Neural cell (in vitro differentiated cells): Measurements from ENCODE around the gene GID4. TPM values are rescaled to one million over a fixed set of nuclear protein-coding genes. Genes with fewer than 3 reads are reported as not detected.

Experiments
- H2AFZ ChIP-seq: fragments of 200-600, 300-800 bp; sonication (generic), shearing (Covaris generic); 2 replicates; pipeline ENCODE4 v1.6.0; 2014; ENCODE audit warnings: low read depth, mild to moderate bottlenecking, antibody characterized with exemption, low read length, moderate library complexity
- H3F3A ChIP-seq: fragments of 200-600 bp; shearing (Covaris generic); 2 replicates; pipeline ENCODE4 v1.6.1; 2016; ENCODE audit warnings: mild to moderate bottlenecking, moderate library complexity, mixed read lengths, antibody characterized with exemption, low read length; ENCODE audit not compliant: insufficient read depth, poor library complexity, severe bottlenecking
- H3K27ac ChIP-seq: fragments of 200-600, 300-800 bp; sonication (generic), shearing (Covaris generic); 2 replicates; pipeline ENCODE4 v1.5.1; 2014; ENCODE audit warnings: mild to moderate bottlenecking, low read length, moderate library complexity
- H3K27me3 ChIP-seq: fragments of 300-800, 200-600 bp; sonication (generic), shearing (Covaris generic); 2 replicates; pipeline ENCODE4 v1.6.0; 2014; ENCODE audit warnings: mild to moderate bottlenecking, low read depth, low read length, moderate library complexity; ENCODE audit not compliant: insufficient read depth
- H3K36me3 ChIP-seq: fragments of 300-800, 200-600 bp; sonication (generic), shearing (Covaris generic); 2 replicates; pipeline ENCODE4 v1.5.1; 2014; ENCODE audit warnings: mild to moderate bottlenecking, antibody characterized with exemption, low read length, moderate library complexity; ENCODE audit not compliant: insufficient read depth
- H3K4me2 ChIP-seq: fragments of 300-800, 200-600 bp; sonication (generic), shearing (Covaris generic); 2 replicates; pipeline ENCODE4 v1.6.0; 2014; ENCODE audit warnings: mild to moderate bottlenecking, low read length
- H3K4me3 ChIP-seq: fragments of 300-800, 200-600 bp; sonication (generic), shearing (Covaris generic); 2 replicates; pipeline ENCODE4 v1.5.1; 2014; ENCODE audit warnings: mild to moderate bottlenecking, low read length, moderate library complexity
- H3K79me2 ChIP-seq: fragments of 200-600 bp; shearing (Covaris generic); replicated peaks from 2 replicates; pipeline ENCODE4 v1.6.0; 2014; ENCODE audit warnings: mild to moderate bottlenecking, low read length, moderate library complexity; ENCODE audit not compliant: insufficient read depth
- H3K9ac ChIP-seq: fragments of 300-800, 200-600 bp; sonication (generic), shearing (Covaris generic); 2 replicates; pipeline ENCODE4 v1.6.1; 2016; ENCODE audit warnings: mild to moderate bottlenecking, low read length, mixed read lengths
- H3K9me2 ChIP-seq: fragments of 200-600 bp; shearing (Covaris generic); 2 replicates; pipeline ENCODE4 v1.6.1; 2016; ENCODE audit warnings: mild to moderate bottlenecking, low read length, mixed read lengths; ENCODE audit not compliant: insufficient read depth
- H3K9me3 ChIP-seq: fragments of 200-600, 300-800 bp; sonication (generic), shearing (Covaris generic); 2 replicates; pipeline ENCODE4 v1.6.1; 2016; ENCODE audit warnings: mild to moderate bottlenecking, mixed run types, low read length, moderate library complexity, mixed read lengths
- H4K20me1 ChIP-seq: fragments of 200-600 bp; shearing (Covaris generic); 2 replicates; pipeline ENCODE4 v1.6.1; 2016; ENCODE audit warnings: mild to moderate bottlenecking, mixed run types; ENCODE audit not compliant: insufficient read depth
- EP300 ChIP-seq: fragments of 450-650 bp; conservative IDR thresholded peaks from 2 replicates; pipeline ENCODE4 v1.6.1; 2014; ENCODE audit warnings: antibody characterized with exemption, mild to moderate bottlenecking, moderate library complexity; ENCODE audit not compliant: poor library complexity, severe bottlenecking
- EZH2 ChIP-seq: fragments of 200-600, 300-800 bp; shearing (Covaris generic), sonication (generic); IDR thresholded peaks from 2 replicates; pipeline ENCODE4 v1.6.1; 2014; ENCODE audit warnings: antibody characterized with exemption, low read length, borderline replicate concordance, mild to moderate bottlenecking; ENCODE audit not compliant: insufficient read depth, poor library complexity, severe bottlenecking
- MXI1 ChIP-seq: fragments of 450-650 bp; conservative IDR thresholded peaks from 2 replicates; pipeline ENCODE4 v1.6.1; 2014; ENCODE audit warnings: antibody characterized with exemption, mild to moderate bottlenecking; ENCODE audit not compliant: poor library complexity, severe bottlenecking
- POLR2AphosphoS5 ChIP-seq: IDR thresholded peaks from 2 replicates; pipeline ENCODE4 v1.6.1; 2012
- RAD21 ChIP-seq: fragments of 450-650 bp; conservative IDR thresholded peaks from 2 replicates; pipeline ENCODE4 v1.6.1; 2014; ENCODE audit warnings: antibody characterized with exemption, mild to moderate bottlenecking, moderate library complexity
- SMC3 ChIP-seq: fragments of 450-650 bp; conservative IDR thresholded peaks from 2 replicates; pipeline ENCODE4 v1.6.1; 2014; ENCODE audit warnings: antibody characterized with exemption, mild to moderate bottlenecking, moderate library complexity; ENCODE audit not compliant: poor library complexity
- TAF1 ChIP-seq: IDR thresholded peaks from 2 replicates; pipeline ENCODE4 v1.6.1; 2012; ENCODE audit warnings: low read depth
- polyA plus RNA-seq: library from polyadenylated mRNA; depleted of rRNA; stranded (reverse); fragments of >200 nt; gene quantifications from 2 replicates; pipeline ENCODE4 v1.2.3, GENCODE V29; 2014
- TF ChIP-seq, protein P1 (sequence below): fragments of 450-650 bp; IDR thresholded peaks from 2 replicates; pipeline ENCODE4 v1.5.1; 2014; ENCODE audit warnings: antibody characterized with exemption, mild to moderate bottlenecking, moderate library complexity; ENCODE audit not compliant: poor library complexity, severe bottlenecking
- TF ChIP-seq, protein P2 (sequence below): IDR thresholded peaks from 2 replicates; pipeline ENCODE4 v1.6.1; 2012; ENCODE audit warnings: borderline replicate concordance

The GID4 gene
- polyA plus RNA-seq, 1 donor from 2014 or later = 4.9 TPM

DNA sequence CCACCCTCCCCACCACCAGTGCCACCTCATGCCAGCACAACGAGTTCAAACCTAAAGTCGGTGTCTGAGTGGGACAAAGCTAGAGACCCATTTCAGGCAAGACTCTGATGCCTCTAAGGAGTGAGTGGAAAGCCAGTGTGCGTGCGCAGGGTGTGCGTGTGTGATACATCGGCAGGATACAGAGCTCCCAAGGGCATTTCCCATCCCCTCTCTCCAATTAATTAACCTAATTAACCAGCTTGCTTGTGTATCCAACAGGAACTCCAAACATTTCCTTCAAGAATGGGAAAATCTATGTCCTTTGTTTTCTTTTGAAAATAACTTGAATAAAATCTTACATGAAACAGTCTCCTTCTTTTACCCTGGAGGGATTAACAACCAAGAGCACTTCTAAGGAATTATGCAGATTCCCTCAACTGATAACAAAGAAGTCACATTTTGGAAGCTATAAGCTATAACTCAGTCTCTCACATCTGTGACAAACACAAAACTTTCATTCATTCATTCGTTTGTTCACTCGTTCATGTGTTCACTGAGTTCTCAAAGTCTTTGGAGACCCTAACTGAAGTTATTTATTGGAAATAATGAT is 10.2 kb upstream of the GID4 start:
- no peak overlapping the region for H3K27ac ChIP-seq
- no peak overlapping the region for H3K4me2 ChIP-seq
- no peak overlapping the region for H3K9ac ChIP-seq
- H3K36me3 ChIP-seq = peaks cover 10% of the 10 kb centered on the region
- no peaks in the 10 kb centered on the region for H3K9me2 ChIP-seq
- H4K20me1 ChIP-seq = no peaks in the 10 kb centered on the region
- H3K9me3 ChIP-seq = no peaks in the 10 kb centered on the region
- no peak overlapping the region for H3K4me3 ChIP-seq
- no peaks in the 10 kb centered on the region for H3F3A ChIP-seq
- H3K27me3 ChIP-seq = no peaks in the 10 kb centered on the region
- no peak for TF ChIP-seq TAF1
- TF ChIP-seq EZH2 = no peak
- no peak for TF ChIP-seq SMC3
- no peak for TF ChIP-seq EP300
- H2AFZ ChIP-seq = no peak overlapping the region
- peaks cover 8% of the 10 kb centered on the region for H3K79me2 ChIP-seq

DNA sequence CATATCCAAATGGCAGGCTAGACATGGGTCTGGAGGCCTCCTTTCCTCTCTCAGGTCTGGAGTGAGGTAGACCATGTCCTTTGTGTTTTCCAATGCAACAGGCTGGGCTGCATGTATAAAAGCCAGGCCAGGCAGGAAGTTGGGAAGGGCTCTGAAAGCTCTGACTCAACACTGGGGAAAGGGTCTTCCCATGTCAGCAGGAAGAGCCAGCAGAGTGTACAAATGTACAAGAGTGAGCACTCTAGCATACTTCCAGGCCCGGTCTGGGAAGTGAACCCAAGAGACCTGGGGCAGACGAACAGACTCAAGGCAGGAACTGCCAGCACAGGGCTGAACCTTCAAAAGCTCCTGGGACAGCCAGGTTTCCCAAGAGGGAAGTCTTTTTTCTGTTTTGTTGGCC is 7.3 kb upstream of the GID4 start:
- H3K4me3 ChIP-seq = no peak overlapping the region
- no peak overlapping the region for H2AFZ ChIP-seq
- no peaks in the 10 kb centered on the region for H3K9me3 ChIP-seq
- TF ChIP-seq MXI1 (no peak), SMC3 (no peak), EP300 (no peak), POLR2AphosphoS5 (no peak), EZH2 (no peak)
- TF ChIP-seq, protein P1, sequence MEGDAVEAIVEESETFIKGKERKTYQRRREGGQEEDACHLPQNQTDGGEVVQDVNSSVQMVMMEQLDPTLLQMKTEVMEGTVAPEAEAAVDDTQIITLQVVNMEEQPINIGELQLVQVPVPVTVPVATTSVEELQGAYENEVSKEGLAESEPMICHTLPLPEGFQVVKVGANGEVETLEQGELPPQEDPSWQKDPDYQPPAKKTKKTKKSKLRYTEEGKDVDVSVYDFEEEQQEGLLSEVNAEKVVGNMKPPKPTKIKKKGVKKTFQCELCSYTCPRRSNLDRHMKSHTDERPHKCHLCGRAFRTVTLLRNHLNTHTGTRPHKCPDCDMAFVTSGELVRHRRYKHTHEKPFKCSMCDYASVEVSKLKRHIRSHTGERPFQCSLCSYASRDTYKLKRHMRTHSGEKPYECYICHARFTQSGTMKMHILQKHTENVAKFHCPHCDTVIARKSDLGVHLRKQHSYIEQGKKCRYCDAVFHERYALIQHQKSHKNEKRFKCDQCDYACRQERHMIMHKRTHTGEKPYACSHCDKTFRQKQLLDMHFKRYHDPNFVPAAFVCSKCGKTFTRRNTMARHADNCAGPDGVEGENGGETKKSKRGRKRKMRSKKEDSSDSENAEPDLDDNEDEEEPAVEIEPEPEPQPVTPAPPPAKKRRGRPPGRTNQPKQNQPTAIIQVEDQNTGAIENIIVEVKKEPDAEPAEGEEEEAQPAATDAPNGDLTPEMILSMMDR = no peak
- no peak overlapping the region for H3K27ac ChIP-seq
- H3K79me2 ChIP-seq = peaks cover 12% of the 10 kb centered on the region
- H4K20me1 ChIP-seq = no peaks in the 10 kb centered on the region
- no peaks in the 10 kb centered on the region for H3K9me2 ChIP-seq
- no peaks in the 10 kb centered on the region for H3K27me3 ChIP-seq
- no peak overlapping the region for H3K4me2 ChIP-seq
- H3K9ac ChIP-seq = no peak overlapping the region
- H3K36me3 ChIP-seq = no peaks in the 10 kb centered on the region
- no peaks in the 10 kb centered on the region for H3F3A ChIP-seq

DNA sequence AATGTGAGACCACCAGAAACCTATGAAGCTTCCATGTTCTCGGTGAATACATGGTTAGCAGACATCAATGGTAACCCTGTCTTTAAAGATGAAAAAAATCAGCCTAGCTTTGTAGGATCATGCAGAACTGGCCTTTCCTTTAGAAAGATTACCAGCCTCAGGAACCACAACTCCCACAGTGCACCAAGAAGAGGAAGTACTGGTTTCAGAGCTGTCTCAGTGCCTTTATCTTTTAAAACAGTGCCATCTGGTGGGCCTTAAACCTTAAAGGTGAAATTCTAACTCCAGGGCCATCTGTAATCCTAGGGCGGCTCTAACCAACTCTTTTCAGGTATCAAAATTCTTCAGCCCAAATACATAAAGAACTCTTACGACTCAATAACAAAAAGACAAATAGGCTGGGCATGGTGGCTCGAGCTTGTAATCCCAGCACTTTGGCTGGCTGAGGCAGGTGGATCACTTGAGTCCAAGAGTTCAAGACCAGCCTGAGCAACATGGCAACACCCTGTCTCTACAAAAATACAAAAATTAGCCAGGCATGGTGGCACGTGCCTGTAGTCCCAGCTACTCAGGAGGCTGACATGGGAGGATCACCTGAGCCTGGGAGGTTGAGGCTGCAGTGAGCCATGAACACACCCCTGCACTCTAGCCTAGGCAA is 5.6 kb upstream of the GID4 start:
- no peak overlapping the region for H3K27ac ChIP-seq
- peaks cover 27% of the 10 kb centered on the region for H3K79me2 ChIP-seq
- no peaks in the 10 kb centered on the region for H3K27me3 ChIP-seq
- H3K9ac ChIP-seq = no peak overlapping the region
- H3K36me3 ChIP-seq = no peaks in the 10 kb centered on the region
- no peaks in the 10 kb centered on the region for H3K9me3 ChIP-seq
- H4K20me1 ChIP-seq = no peaks in the 10 kb centered on the region
- H3K4me2 ChIP-seq = no peak overlapping the region
- TF ChIP-seq TAF1 (no peak), POLR2AphosphoS5 (no peak), EP300 (no peak), EZH2 (no peak), MXI1 (no peak), SMC3 (peak; percentile 94), RAD21 (peak; percentile 95)
- TF ChIP-seq, protein P1 = peak; percentile 94
- TF ChIP-seq, protein P2, sequence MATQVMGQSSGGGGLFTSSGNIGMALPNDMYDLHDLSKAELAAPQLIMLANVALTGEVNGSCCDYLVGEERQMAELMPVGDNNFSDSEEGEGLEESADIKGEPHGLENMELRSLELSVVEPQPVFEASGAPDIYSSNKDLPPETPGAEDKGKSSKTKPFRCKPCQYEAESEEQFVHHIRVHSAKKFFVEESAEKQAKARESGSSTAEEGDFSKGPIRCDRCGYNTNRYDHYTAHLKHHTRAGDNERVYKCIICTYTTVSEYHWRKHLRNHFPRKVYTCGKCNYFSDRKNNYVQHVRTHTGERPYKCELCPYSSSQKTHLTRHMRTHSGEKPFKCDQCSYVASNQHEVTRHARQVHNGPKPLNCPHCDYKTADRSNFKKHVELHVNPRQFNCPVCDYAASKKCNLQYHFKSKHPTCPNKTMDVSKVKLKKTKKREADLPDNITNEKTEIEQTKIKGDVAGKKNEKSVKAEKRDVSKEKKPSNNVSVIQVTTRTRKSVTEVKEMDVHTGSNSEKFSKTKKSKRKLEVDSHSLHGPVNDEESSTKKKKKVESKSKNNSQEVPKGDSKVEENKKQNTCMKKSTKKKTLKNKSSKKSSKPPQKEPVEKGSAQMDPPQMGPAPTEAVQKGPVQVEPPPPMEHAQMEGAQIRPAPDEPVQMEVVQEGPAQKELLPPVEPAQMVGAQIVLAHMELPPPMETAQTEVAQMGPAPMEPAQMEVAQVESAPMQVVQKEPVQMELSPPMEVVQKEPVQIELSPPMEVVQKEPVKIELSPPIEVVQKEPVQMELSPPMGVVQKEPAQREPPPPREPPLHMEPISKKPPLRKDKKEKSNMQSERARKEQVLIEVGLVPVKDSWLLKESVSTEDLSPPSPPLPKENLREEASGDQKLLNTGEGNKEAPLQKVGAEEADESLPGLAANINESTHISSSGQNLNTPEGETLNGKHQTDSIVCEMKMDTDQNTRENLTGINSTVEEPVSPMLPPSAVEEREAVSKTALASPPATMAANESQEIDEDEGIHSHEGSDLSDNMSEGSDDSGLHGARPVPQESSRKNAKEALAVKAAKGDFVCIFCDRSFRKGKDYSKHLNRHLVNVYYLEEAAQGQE = no peak
- no peaks in the 10 kb centered on the region for H3F3A ChIP-seq
- H3K4me3 ChIP-seq = no peak overlapping the region
- no peaks in the 10 kb centered on the region for H3K9me2 ChIP-seq
- no peak overlapping the region for H2AFZ ChIP-seq
